Measurements from ENCODE around the gene MIER3.

GRCh38 chr5:56900395-56900794, 51.5 kb downstream of the MIER3 start:
- TF ChIP-seq, protein P1, sequence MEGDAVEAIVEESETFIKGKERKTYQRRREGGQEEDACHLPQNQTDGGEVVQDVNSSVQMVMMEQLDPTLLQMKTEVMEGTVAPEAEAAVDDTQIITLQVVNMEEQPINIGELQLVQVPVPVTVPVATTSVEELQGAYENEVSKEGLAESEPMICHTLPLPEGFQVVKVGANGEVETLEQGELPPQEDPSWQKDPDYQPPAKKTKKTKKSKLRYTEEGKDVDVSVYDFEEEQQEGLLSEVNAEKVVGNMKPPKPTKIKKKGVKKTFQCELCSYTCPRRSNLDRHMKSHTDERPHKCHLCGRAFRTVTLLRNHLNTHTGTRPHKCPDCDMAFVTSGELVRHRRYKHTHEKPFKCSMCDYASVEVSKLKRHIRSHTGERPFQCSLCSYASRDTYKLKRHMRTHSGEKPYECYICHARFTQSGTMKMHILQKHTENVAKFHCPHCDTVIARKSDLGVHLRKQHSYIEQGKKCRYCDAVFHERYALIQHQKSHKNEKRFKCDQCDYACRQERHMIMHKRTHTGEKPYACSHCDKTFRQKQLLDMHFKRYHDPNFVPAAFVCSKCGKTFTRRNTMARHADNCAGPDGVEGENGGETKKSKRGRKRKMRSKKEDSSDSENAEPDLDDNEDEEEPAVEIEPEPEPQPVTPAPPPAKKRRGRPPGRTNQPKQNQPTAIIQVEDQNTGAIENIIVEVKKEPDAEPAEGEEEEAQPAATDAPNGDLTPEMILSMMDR (IDR thresholded peaks at IDR 0.05; ENCODE audit: poor library complexity, severe bottlenecking), result no peak
- TF ChIP-seq SMC3 (conservative IDR thresholded peaks at IDR 0.05; ENCODE audit: poor library complexity) (no peak), EZH2 (IDR thresholded peaks at IDR 0.05; ENCODE audit: borderline replicate concordance, insufficient read depth, low read length, poor library complexity, severe bottlenecking) (no peak), RAD21 (conservative IDR thresholded peaks at IDR 0.05) (no peak)
